Activated naive CD8-positive, alpha-beta T cell treated with anti-CD3 and anti-CD28 coated beads, Interleukin-2, amount 50 U/mL, for 24 hours (primary cell): Measurements from ENCODE around the gene LZTS3.
"Not testable (repeated sequence)": the region's sequence is repeated elsewhere in the genome, so short reads cannot be mapped to it uniquely, and the experiment has no call there.

Source experiments
- ATAC-seq: fragments of 150-1000 bp; cut with Tn5 transposase; one replicate; pipeline ENCODE4 v1.10.0; 2021
- DNase-seq: peaks from one replicate; pipeline ENCODE4 v3.0.0; 2021
- H3K27ac Mint-ChIP-seq: one replicate; pipeline ENCODE4 v1.8.0; 2021; ENCODE audit warnings: mild to moderate bottlenecking, mixed read lengths
- H3K27me3 Mint-ChIP-seq: one replicate; pipeline ENCODE4 v1.8.0; 2021; ENCODE audit warnings: mixed read lengths
- H3K36me3 Mint-ChIP-seq: one replicate; pipeline ENCODE4 v1.8.0; 2021; ENCODE audit warnings: low read depth, mixed read lengths
- H3K4me1 Mint-ChIP-seq: one replicate; pipeline ENCODE4 v1.8.0; 2021; ENCODE audit warnings: mixed read lengths
- H3K4me3 Mint-ChIP-seq: one replicate; pipeline ENCODE4 v1.8.0; 2021; ENCODE audit warnings: mild to moderate bottlenecking, moderate library complexity, mixed read lengths
- H3K9me3 Mint-ChIP-seq: one replicate; pipeline ENCODE4 v1.8.0; 2021; ENCODE audit warnings: mixed read lengths

Gene LZTS3

DNA sequence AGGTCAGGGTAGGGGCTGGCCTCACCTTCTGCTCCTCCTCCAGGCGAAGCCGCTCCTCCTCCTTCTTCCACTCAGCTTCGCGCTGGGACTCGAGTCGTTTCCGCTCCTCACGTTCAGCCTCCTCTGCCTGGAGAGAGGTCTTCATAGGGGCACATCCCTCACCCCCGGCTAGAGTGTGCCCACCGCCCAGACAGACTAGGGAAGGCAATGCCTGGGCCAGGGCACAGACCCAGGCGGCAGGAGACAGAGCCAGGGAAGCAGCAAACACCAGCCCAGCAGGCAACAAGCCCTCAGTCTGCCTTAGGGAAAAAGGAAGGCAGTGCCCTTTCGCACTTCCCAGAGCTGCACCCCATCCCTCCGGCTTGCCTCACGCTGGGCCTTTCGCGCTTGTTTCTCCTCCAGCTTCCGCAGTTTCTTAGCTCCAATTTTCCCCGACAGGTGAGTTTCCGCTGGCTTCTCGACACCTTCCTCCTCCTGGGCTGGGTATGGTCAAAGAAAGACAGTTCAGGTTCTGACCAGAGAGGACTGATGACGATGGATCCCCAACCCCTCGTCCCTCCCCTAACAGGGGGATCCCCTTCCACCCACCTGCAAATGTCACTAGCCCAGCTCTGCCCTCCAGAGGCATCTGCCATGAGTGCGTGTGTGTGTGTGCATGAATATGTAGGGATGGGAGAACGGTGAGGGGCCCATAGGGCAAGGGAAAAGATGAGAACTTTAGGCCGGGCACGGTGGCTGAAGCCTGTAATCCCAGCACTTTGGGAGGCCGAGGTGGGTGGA, 26.8 kb upstream of the LZTS3 start:
- H3K4me3 Mint-ChIP-seq: no peak overlapping the region

DNA sequence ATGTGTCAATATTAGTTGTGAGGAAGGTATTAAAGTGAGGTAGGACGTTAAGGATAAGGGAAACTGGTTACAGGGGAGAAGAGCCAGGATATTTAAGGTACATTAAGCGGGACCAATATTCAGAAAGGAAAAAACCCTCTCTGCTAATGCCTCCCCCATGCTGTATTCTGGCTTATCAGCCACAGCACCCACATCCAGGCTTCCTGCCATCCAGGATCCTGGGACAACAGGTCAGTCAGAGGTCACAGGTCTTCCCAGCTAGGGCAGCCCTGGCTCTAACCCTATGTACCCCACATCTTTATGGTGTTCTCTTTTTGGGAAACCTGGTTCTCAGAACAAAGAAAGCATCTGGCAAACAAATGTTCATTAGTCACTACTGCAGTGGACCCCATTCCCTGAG, 25.9 kb upstream of the LZTS3 start:
- Mint-ChIP-seq H3K36me3 (peaks cover 45% of the 10 kb centered on the region), H3K4me1 (peaks cover 26% of the 10 kb centered on the region), H3K27me3 (no peaks in the 10 kb centered on the region), H3K27ac (no peak overlapping the region), H3K9me3 (no peaks in the 10 kb centered on the region), H3K4me3 (no peak overlapping the region)
- ATAC-seq (no peak), DNase-seq (no peak)

More for the DNA sequence above, 26.8 kb upstream of the LZTS3 start:
- Mint-ChIP-seq H3K36me3 (peaks cover 44% of the 10 kb centered on the region), H3K27me3 (no peaks in the 10 kb centered on the region), H3K4me1 (peaks cover 30% of the 10 kb centered on the region), H3K27ac (no peak overlapping the region), H3K9me3 (no peaks in the 10 kb centered on the region)
- DNase-seq (no peak), ATAC-seq (no peak)

DNA sequence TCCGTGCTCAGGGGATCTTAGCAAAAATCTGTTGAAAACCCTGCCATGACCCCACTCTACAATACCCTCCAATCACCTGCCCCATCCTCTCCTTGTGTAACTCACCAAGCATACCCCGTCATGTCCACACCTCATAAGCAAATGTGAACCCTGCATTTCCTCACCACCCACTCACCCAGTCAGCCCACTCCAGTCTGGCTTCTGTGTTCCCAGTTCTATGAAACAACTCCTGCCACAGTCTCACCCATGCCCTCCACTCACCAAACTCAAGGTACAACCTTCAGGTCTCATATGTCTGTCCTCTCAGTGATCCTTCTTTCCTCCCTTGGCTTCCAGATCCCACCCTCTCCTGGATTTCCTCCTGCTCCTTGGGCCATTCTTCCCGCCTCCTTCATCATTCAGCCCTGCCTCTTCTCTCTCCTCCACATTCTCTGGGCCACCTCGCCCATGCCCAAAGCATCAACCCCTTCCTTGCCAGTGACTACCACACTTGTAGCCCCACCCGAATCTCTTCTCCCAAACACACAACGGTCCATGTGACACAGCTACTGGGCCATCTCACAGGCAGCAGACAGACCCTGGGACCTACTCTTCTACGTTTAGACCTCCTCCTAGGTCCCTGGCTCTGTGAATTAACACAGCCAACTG, 22.4 kb upstream of the LZTS3 start:
- Mint-ChIP-seq H3K27ac (peak overlapping the region; percentile 49), H3K36me3 (peaks cover 54% of the 10 kb centered on the region)

DNA sequence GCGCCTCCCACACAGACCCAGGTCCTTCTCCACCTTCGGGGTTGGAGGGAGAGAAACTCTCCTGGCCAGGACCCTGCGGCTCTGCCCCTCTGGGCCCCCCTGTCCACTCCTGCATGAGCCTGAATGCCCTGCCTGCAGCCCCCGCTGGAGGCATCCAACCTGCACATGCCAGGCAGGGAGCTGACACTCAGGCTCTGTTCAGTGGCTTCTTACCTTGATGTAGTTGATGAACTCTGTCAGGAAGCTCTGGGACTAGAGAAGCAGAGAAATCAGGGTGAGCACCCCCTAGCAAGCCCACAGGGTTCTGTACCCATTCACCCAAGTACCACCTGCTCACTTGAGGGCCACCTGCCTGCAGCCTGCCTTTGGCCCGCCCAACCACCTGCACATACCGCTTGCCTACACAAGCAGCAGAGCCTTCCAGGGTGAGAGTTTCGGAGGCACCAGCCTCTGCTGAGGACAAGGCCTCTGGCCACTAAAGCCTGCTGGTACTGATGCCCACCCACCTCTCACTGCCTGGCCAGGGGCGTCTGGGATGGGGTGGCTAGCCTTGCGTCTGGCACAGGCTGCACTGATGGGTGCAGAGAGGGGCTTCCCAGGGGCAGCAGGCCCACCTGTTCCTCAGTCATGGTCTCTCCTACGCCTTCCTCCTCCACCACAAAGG, 21.4 kb upstream of the LZTS3 start:
- peaks cover 49% of the 10 kb centered on the region for H3K36me3 Mint-ChIP-seq
- H3K27ac Mint-ChIP-seq: no peak overlapping the region
- H3K4me3 Mint-ChIP-seq: no peak overlapping the region
- ATAC-seq: no peak
- no peaks in the 10 kb centered on the region for H3K27me3 Mint-ChIP-seq
- H3K4me1 Mint-ChIP-seq: peaks cover 10% of the 10 kb centered on the region
- H3K9me3 Mint-ChIP-seq: no peaks in the 10 kb centered on the region
- DNase-seq: no peak

More for the DNA sequence above, 22.4 kb upstream of the LZTS3 start:
- H3K27me3 Mint-ChIP-seq: no peaks in the 10 kb centered on the region
- H3K9me3 Mint-ChIP-seq: no peaks in the 10 kb centered on the region
- DNase-seq: no peak
- H3K4me1 Mint-ChIP-seq: peaks cover 14% of the 10 kb centered on the region
- no peak for ATAC-seq
- no peak overlapping the region for H3K4me3 Mint-ChIP-seq

- H3K4me3 Mint-ChIP-seq: no peak overlapping the region
- peaks cover 43% of the 10 kb centered on the region for H3K36me3 Mint-ChIP-seq
- H3K4me1 Mint-ChIP-seq: peaks cover 10% of the 10 kb centered on the region
- DNase-seq (no peak), ATAC-seq (peak; percentile 55)
- H3K27ac Mint-ChIP-seq: no peak overlapping the region
- H3K27me3 Mint-ChIP-seq: no peaks in the 10 kb centered on the region
- no peaks in the 10 kb centered on the region for H3K9me3 Mint-ChIP-seq
These were observed 20.7 kb upstream of the LZTS3 start for GRCh38 chr20:3193806-3194616.

GRCh38 chr20:3192226-3193015, 19.1 kb upstream of the LZTS3 start:
- H3K4me3 Mint-ChIP-seq: no peak overlapping the region

GRCh38 chr20:3190681-3191111, 17.3 kb upstream of the LZTS3 start:
- H3K4me3 Mint-ChIP-seq: no peak overlapping the region
- no peaks in the 10 kb centered on the region for H3K27me3 Mint-ChIP-seq
- ATAC-seq: no peak
- no peak overlapping the region for H3K27ac Mint-ChIP-seq
- H3K4me1 Mint-ChIP-seq: peaks cover 6% of the 10 kb centered on the region
- H3K36me3 Mint-ChIP-seq: peaks cover 28% of the 10 kb centered on the region
- no peak for DNase-seq
- no peaks in the 10 kb centered on the region for H3K9me3 Mint-ChIP-seq

More at GRCh38 chr20:3192226-3193015, 19.1 kb upstream of the LZTS3 start:
- Mint-ChIP-seq H3K27me3 (no peaks in the 10 kb centered on the region), H3K27ac (no peak overlapping the region), H3K4me1 (peaks cover 10% of the 10 kb centered on the region), H3K36me3 (peaks cover 39% of the 10 kb centered on the region), H3K9me3 (no peaks in the 10 kb centered on the region)
- DNase-seq: no peak
- ATAC-seq: no peak

DNA sequence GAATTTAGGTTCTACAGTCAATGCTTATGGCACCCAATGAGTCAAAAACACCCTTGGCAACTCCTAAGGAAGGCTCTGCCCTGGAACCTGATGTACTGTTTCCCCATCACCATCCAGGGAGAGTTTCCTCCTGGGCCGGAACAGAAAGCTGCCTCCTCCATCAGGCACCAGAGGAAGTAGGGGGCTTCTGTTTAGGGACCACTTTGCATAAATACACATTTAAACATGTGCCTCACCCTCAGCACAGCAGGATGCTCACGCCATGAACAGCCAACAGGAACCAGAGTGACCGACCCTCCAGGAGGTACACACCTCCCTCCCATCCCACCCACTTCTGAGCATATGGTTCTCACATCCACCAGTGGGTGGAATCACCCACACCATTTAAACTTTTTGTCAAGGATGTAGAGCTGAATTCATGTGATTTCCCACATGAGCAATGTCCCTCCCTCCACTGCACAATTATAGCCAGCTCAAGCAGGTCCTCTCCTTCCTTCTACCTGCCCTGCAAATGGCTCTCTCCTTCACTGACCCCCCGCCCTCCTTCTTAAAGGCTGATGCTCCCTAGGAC, 16.3 kb upstream of the LZTS3 start:
- DNase-seq (no peak), ATAC-seq (no peak)
- Mint-ChIP-seq H3K27me3 (no peaks in the 10 kb centered on the region), H3K4me3 (no peak overlapping the region), H3K4me1 (no peaks in the 10 kb centered on the region), H3K27ac (peak overlapping the region; percentile 20), H3K36me3 (peaks cover 24% of the 10 kb centered on the region), H3K9me3 (no peaks in the 10 kb centered on the region)

DNA sequence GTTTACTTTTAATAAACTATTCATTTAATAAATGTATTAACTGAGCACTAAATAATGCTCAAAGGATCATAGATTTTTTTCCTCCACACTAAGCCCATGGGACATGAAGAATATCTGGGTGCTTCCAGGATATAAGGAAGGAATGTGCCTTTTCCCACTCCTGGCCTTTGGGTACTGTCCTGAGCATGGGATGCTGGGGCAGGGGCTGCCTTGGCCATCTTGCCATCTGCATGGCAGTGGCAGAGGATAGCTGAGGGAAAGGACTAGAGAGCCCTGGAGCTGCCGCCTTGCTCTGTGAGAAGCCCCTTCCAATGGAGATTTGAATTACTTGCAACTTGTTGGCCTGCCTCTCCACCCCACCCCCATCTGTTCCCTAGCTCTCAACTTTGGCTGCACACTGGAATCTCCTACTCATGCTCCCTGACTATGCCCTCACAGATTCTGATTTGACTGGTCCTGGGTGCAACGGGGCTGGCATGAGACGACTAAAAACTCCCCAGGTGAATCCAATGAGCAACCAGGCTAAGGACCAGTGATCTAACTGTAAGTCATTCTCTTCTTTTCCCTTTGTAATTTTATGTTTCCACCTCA, 15.6 kb upstream of the LZTS3 start:
- ATAC-seq: no peak
- Mint-ChIP-seq H3K4me3 (no peak overlapping the region), H3K27me3 (no peaks in the 10 kb centered on the region), H3K27ac (no peak overlapping the region), H3K9me3 (no peaks in the 10 kb centered on the region), H3K36me3 (peaks cover 22% of the 10 kb centered on the region), H3K4me1 (no peaks in the 10 kb centered on the region)
- DNase-seq: no peak

DNA sequence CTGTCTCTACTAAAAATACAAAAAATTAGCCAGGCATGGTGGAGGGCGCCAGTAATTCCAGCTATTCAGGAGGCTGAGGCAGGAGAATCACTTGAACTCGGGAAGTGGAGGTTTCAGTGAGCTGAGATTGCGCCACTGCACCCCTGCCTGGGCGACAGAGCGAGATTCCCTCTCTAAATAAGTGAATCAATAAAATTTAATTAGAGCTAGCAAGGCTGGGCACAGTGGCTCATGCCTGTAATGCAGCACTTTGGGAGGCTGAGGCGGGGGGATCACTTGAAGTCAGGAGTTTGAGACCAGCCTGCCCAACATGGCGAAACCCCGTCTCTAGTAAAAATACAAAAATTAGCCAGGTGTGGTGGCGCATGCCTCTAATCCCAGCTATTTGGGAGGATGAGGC, 14.5 kb upstream of the LZTS3 start:
- not testable (repeated sequence) for ATAC-seq, H3K4me1 Mint-ChIP-seq, H3K9me3 Mint-ChIP-seq, H3K4me3 Mint-ChIP-seq, H3K27me3 Mint-ChIP-seq, DNase-seq, H3K27ac Mint-ChIP-seq
- H3K36me3 Mint-ChIP-seq: peaks cover 20% of the 10 kb centered on the region

DNA sequence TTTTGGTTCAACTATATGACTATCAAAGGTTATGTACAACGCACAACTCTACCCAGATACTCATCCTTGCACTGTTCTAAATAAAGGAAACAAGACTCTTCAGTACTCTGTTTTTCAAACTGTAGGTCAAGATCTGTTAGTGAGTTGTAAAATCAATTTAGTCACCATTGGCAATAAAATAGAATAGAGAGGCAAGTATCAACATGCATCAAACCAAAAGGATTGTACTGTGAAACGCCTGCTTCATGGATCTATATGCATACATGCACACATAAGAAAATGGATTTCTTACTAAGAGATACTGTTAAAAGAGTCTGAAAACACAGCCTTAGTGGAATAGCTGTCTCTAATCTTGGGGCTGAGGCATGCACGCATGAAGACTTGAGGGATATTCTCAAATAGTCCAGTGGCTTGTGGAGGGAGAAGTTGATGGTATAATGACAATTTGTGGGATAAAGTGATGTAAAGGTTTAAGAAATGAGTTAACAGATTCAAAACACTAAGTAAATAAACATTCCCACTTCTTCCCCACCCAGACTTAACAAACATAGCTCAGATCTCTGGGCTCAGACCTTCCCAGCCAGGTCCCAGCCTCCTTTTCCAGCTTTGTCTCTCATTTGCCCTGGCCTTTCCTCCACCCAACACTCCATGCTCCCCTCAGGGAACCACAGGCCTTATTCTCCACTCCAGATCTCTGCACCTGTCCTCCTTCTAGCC, 10.7 kb upstream of the LZTS3 start:
- DNase-seq (no peak), ATAC-seq (no peak)
- Mint-ChIP-seq H3K36me3 (no peaks in the 10 kb centered on the region), H3K4me3 (no peak overlapping the region), H3K9me3 (no peaks in the 10 kb centered on the region), H3K27me3 (no peaks in the 10 kb centered on the region), H3K4me1 (no peaks in the 10 kb centered on the region), H3K27ac (no peak overlapping the region)

GRCh38 chr20:3182429-3182828, 9.1 kb upstream of the LZTS3 start:
- DNase-seq, ATAC-seq, H3K27ac Mint-ChIP-seq, H3K9me3 Mint-ChIP-seq, H3K36me3 Mint-ChIP-seq, H3K4me3 Mint-ChIP-seq, H3K27me3 Mint-ChIP-seq, H3K4me1 Mint-ChIP-seq: not testable (repeated sequence)

DNA sequence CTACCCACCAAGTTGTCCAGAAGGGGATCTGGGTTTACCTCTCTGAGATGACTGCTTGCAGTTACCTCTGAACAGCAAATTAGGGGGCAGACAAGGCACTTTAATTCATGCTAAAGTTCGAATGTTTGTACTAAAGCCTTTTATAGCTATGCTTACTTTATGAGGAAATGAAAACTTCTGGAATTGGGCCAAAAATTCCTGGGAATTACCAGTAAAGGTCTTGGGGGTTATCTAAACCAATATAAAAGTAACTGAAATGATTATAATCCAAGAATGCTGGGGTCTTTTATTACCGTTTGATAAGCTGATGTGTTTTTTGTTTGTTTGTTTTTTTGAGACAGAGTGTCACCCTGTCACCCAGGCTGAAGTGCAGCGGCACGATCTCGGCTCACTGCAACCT, 7.9 kb upstream of the LZTS3 start:
- no peaks in the 10 kb centered on the region for H3K36me3 Mint-ChIP-seq
- ATAC-seq (no peak), DNase-seq (no peak)
- no peaks in the 10 kb centered on the region for H3K27me3 Mint-ChIP-seq
- H3K4me3 Mint-ChIP-seq: no peak overlapping the region
- no peak overlapping the region for H3K27ac Mint-ChIP-seq
- H3K4me1 Mint-ChIP-seq: no peaks in the 10 kb centered on the region
- H3K9me3 Mint-ChIP-seq: no peaks in the 10 kb centered on the region
